Suprapubic skin (tissue), 4 donors: ENCODE data around the gene IL22RA2.

Experiments
- CTCF ChIP-seq, 2 donors: fragments of 200-600 bp in 1 of 2; fragments of 450-650 bp in 1 of 2; sonication (generic) in 1 of 2; IDR thresholded peaks; one replicate each; pipeline ENCODE4 v1.5.1; 2016 to 2019; ENCODE audit warnings: antibody characterized with exemption in 2 of 2, mild to moderate bottlenecking in 1 of 2, moderate library complexity in 1 of 2
- EP300 ChIP-seq: sonication (generic); formaldehyde crosslinking; IDR thresholded peaks from one replicate; pipeline ENCODE4 v1.6.1; 2017; ENCODE audit warnings: antibody characterized with exemption
- POLR2A ChIP-seq, 2 donors: fragments of 450-650 bp; IDR thresholded peaks; one replicate each; pipeline ENCODE4 v1.6.1; 2017; ENCODE audit warnings: antibody characterized with exemption in 2 of 2, mild to moderate bottlenecking in 2 of 2, moderate library complexity in 2 of 2
- POLR2AphosphoS5 ChIP-seq, 3 donors: sonication (generic); formaldehyde crosslinking; IDR thresholded peaks; one replicate each; pipeline ENCODE4 v1.6.1; 2017; ENCODE audit warnings: antibody characterized with exemption in 3 of 3

GRCh38 chr6:137182654-137183073 is 9.2 kb upstream of the IL22RA2 start:
- TF ChIP-seq CTCF (IDR thresholded peaks at IDR 0.05) (no peak), POLR2AphosphoS5 (IDR thresholded peaks at IDR 0.05) (no peak), POLR2A (IDR thresholded peaks at IDR 0.05) (no peak), EP300 (no peak)
